ENCODE measurements around the gene BRAF.
A peak's percentile ranks its signal among the peaks of the same experiment; 100 is the strongest.
"Not testable (repeated sequence)": the region's sequence is repeated elsewhere in the genome, so short reads cannot be mapped to it uniquely, and the experiment has no call there.

BRAF gene

DNA sequence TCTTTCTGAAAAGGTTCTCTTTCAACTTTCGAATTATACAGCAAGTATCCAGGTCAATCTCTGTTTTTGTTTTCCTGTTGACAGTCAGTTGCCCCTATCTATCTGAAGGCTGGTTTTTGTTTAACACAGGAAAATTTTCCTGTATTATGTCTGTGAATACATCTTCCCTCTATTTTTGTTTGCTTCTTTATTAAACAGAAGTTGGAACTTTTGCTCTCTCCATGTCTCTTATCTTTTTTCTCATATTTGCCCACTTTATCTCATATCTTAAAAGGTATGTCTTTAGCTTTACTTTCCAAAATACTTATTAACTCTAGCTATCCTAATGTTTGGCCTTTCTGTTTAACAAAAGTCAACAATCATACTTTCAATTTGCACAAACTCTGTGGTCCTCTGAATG lies 95.0 kb downstream of the BRAF start:
- TF ChIP-seq, protein P1, sequence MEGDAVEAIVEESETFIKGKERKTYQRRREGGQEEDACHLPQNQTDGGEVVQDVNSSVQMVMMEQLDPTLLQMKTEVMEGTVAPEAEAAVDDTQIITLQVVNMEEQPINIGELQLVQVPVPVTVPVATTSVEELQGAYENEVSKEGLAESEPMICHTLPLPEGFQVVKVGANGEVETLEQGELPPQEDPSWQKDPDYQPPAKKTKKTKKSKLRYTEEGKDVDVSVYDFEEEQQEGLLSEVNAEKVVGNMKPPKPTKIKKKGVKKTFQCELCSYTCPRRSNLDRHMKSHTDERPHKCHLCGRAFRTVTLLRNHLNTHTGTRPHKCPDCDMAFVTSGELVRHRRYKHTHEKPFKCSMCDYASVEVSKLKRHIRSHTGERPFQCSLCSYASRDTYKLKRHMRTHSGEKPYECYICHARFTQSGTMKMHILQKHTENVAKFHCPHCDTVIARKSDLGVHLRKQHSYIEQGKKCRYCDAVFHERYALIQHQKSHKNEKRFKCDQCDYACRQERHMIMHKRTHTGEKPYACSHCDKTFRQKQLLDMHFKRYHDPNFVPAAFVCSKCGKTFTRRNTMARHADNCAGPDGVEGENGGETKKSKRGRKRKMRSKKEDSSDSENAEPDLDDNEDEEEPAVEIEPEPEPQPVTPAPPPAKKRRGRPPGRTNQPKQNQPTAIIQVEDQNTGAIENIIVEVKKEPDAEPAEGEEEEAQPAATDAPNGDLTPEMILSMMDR (IDR thresholded peaks at IDR 0.05; ENCODE audit: insufficient read depth, low read depth, low read length, missing control alignments), result no peak
- H3K4me3 ChIP-seq (ENCODE audit: low read depth, low read length), result no peak overlapping the region
- DNase-seq (ENCODE audit: low read depth), result no peak

DNA sequence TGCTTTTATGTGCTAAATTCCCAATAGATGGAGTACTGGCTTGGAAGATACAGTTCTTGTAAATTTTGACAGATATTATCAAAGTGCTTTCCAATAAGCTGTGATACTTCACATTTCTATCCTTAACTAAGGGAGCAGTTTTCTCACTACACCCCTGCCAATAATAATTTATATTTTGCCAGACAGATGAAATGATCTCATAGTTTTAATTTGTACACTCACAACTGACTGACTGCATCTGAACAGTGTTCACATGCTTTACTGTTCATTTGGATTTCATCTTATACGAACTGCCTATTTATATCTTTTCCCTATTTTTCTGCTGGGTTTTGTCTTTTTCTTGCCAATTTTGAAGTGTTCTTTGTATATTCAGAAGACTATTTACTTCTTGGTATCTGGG lies 96.0 kb downstream of the BRAF start:
- TF ChIP-seq, protein P1 (IDR thresholded peaks at IDR 0.05; ENCODE audit: insufficient read depth, low read depth, low read length, missing control alignments), result no peak
- no peak overlapping the region for H3K4me3 ChIP-seq (ENCODE audit: low read depth, low read length)
- DNase-seq (ENCODE audit: low read depth), result no peak

DNA sequence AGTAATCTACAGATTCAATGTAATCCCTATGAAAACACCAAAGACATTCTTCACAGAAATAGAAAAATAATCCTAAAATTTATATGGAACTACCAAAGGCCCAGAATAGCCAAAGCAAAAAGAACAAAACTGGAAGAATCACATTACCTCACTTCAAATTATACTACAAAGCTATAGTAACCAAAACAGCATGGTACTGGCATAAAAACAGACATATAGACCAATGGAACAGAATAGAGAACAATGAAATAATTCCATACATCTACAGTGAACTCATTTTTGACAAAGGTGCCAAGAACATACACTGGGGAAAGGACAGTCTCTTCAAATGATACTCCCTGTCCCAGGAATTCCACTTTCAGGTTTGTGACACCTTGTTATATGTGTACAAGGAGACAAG lies 107.3 kb downstream of the BRAF start:
- not testable (repeated sequence) for DNase-seq (ENCODE audit: low read depth); H3K4me3 ChIP-seq (ENCODE audit: low read depth, low read length)

DNA sequence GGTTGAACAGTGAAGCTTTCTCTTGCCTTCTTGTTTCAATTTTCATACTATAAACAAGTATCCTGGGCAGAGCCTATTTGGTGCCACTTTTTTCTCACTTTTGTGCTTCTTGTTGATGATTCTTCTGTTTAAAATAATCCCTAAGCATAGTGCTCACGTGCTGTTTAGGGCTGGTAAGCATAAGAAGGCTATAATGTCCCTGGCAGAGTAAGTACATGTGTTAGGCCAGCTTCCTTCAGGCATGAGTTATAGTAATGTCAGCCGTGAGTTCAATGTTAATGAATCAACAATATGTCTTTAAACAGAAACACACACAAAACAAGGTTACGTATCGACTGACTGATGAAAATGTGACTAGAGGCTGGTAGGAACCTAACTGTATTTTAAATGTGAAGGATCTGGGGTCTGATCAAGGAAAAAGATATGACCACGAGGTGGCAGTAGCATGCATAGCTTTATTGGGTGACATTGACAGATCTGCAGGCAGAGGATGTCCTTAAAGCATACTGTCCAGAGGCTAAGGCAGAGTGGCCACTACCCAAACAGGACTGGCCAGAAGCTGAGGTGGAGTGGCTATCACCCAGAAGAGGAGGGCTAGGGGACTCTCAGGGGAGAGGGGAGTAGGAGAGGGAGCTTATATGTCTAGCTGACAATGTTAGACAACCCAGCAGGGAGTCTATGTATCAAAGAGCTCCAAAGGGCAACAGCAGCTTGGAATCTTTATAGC lies 113.7 kb downstream of the BRAF start:
- no peak overlapping the region for H3K4me3 ChIP-seq (ENCODE audit: low read depth, low read length)
- TF ChIP-seq, protein P1 (IDR thresholded peaks at IDR 0.05; ENCODE audit: insufficient read depth, low read depth, low read length, missing control alignments), result peak; percentile 59
- peak; percentile 78 for DNase-seq (ENCODE audit: low read depth)

DNA sequence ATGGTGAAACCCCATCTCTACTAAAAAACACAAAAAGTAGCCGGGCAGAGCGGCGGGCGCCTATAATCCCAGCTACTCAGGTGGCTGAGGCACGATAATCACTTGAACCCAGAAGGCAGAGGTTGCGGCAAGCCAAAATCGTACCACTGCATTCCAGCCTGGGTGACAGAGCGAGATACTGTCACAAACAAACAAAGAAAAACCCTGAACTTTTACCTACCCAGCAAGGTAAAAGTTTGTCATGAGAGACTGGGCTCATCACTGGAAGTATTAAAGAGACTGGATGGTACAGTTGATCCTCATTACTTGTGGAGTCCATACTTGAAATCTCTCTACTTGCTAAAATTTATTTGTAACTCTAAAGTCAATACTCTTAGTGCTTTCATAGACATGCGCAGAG lies 114.3 kb downstream of the BRAF start:
- H3K4me3 ChIP-seq (ENCODE audit: low read depth, low read length), result no peak overlapping the region
- no peak for DNase-seq (ENCODE audit: low read depth)
- TF ChIP-seq, protein P1 (IDR thresholded peaks at IDR 0.05; ENCODE audit: insufficient read depth, low read depth, low read length, missing control alignments), result no peak

DNA sequence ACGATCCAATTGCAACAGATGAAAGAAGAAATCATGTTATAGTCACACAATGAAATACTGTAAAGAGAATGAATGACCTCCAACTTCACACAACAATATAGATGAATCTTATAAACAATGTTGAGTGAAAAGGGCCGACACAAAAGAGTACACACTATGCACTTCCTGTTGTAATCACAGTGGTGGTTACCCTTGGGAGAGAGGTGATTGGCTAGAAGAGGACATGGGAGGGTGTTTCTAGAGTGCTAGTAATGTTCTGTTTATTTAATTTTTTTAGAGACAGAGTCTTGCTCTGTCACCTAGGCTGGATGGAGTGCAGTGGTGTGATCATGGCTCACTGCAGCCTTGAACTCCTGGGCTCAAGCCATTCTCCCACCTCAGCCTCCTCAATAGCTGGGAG lies 145.8 kb downstream of the BRAF start:
- no peak for DNase-seq (ENCODE audit: low read depth)
- TF ChIP-seq, protein P1 (IDR thresholded peaks at IDR 0.05; ENCODE audit: insufficient read depth, low read depth, low read length, missing control alignments), result no peak
- H3K4me3 ChIP-seq (ENCODE audit: low read depth, low read length), result no peak overlapping the region

DNA sequence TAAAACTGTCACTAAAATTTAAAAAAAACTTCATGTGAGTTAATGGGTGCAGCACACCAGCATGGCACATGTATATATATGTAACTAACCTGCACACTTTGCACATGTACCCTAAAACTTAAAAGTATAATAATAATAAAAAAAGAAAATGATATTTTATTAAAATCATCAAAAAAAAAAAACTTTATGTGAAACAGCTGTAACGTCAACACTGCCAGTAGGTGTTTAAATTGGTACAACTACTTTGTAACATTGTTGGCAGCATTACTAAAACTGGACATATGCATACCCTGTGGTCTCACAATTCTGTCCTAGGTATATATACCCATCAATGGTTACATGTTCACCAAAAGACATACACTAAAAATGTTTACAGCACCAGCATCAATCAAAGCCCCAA lies 146.2 kb downstream of the BRAF start:
- no peak for DNase-seq (ENCODE audit: low read depth)
- TF ChIP-seq, protein P1 (IDR thresholded peaks at IDR 0.05; ENCODE audit: insufficient read depth, low read depth, low read length, missing control alignments), result no peak
- no peak overlapping the region for H3K4me3 ChIP-seq (ENCODE audit: low read depth, low read length)

Measured in GM12865 (cell line).